HG02973 (cell line): ENCODE data around the gene HDAC4.

Experiments
- ATAC-seq: cut with Tn5 transposase; IDR thresholded peaks from one replicate; pipeline ENCODE4 v1.9.1; 2021; ENCODE audit warnings: moderate library complexity; ENCODE audit not compliant: unreplicated experiment

Gene HDAC4

DNA sequence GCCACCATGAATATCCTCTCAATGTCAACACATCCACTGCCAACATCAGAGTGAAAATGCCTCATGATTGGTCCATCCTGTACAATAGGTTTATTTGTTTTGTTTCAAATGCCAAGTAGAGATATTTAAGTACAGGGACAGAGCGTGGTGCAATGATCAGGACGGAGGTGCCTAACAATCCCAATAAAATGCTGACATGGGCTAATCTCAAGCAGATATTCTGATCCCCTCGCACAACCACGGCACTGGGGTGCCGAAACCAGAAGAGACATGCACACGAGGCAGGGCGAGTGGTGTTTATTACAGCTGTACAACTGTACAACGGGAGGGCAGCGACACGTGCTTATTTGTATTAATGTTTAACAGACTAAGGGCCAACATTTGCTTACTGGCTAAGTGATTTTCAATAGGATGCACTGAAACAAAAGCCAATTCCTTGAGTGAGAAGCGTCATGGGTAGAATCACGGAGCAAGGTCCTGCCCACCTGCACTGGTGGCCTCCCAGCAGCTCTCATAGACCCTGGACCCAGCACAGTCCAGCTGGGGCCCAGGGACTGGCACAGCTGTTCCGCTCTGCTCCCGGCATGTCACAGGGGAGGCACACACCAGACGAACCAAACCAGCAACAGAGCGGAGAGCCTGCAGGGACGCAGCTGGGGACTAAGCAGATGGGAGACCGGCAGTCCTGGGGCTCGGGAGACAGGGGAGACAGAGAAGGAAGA, 101.4 kb downstream of the HDAC4 start:
- ATAC-seq: no peak

DNA sequence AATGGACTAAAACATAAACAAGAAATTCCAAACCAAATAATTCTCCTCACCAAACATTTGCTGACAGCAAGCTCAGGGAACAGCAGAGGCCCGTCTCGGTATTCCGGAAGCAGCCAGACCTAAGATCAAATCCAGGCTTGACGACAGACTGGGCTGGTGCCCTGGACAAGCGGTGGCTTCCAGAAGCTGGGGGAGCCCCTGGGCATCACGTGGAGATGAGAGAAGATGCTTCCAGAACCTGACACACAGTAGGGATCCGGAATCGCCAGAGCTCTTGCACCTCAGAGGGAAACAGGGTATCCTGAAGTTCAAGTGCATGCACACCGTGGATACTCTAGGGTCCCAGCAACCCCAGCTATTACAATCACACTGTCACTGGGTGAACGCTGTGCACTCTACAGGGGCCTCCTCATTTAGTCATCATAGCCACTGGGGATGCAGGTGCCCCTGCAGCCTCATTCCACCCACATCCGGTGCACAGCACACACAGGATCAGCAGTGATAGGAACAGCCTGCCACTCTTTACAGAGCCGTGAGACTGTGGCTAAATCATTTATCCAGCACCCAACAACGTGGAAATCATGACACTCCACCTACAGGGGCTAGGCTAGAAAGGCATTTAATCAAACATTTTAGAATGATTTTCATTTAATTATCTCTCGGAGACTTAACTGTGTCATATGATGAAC, 102.6 kb downstream of the HDAC4 start:
- no peak for ATAC-seq

DNA sequence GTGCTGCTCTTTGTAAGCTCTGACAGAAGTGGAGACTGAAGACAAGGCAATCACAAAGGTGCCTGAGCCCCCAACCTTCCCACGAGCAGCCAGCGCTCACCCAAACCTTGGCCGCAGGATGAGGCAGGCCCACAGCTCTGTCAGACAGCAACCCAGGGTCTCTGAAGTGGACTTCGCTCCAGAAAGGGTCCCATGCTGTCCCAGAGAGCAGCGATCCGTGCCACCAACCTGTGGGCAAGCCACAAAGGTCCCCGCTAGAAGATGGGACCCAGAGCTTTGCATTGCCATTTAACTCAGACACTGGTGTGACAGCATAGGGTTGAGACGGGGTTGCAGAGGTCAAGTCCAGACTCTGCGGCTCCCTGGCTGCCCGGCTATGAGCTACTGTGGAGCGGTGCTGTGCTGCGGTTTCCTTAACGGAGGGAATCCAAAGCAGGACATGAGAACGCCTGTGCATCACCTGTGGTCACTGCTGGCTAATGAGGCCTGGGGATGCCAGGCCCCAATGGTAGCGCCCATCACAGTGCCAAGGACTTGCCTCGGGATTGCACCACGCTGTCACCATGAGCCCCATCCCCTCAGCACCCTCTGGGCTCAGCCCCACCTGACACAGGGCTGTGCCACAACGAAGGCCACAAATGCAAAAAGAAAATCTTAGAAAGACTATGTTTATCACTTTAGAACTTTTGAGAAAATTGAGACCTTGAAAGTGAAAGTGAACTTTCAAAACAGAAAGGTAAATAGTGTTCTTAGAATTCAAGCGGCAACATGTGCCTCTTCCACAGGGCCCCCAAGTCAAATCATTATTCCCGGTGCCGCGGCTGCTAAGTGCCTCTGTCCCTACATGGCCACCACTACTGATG, 103.4 kb downstream of the HDAC4 start:
- no peak for ATAC-seq

DNA sequence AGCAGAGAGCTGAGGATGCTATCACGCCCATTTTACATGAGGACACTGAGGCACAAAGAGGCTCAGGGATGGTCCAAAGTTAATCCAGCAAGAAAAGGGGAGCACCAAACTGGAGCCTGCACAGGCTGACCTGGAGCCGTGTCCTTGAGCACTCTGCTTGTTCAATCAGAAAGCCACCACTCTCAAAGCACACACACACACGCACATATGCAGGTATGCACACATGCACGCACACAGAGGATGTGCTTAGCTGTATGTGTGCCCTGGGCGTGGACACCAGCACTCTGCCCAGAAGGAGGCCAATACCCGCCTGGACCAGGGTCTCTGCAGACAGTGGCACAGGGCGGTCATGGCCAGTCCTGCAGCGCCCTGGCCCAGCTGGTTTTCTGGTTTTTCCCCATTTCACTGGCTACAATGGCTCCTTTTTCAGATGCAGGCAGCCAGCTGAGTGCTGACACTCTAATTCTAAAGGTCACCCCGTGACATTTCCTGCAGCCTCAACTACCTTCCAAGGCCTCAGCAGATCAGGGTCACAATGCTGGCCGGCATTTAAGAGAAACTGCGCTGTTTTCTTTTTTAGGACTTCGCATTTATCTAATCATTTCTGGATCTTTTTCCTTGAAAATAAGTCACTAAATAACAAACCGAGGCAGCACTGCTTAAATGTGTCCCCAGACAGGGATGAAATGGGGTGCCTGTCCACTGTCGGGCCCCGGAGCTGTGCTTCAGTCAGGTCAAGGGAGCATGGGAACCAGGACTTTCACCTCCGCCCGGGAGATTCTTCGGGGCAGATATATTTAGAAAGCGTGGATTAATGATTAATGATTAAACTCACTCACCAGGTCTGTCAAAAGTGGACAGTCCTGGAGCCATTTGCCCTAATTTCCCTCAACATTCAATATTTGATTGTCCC, 104.5 kb downstream of the HDAC4 start:
- ATAC-seq: no peak

DNA sequence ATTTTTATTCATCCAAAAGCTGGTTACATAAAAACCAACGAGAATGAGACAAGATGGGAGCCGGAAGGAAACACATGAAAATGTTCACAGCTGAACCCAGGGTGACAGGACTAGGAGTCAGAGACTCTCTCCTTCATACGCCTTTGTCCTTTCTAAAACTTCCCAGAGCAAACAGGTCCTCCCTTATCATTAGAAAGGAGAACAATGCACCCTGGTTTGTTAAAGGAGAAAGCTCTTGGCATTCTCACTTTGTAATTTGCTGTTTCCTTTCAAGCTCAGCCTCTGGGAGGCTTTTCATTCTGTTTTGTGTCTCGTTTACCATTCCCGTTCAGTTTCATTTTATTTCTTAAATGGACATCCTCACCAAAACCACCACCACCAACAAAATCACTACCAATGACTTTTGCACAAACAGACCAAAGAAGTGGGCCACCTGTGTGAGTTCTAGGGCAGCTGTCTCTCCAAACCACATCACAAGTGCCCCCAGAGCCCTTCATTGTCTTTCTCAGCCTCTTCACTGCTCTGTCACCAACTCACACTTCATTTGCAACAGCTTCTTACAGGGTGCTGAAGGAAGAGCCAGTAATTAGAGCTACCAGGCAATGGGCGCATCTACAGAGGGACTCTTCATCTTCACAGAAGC, 105.3 kb downstream of the HDAC4 start:
- ATAC-seq: no peak

DNA sequence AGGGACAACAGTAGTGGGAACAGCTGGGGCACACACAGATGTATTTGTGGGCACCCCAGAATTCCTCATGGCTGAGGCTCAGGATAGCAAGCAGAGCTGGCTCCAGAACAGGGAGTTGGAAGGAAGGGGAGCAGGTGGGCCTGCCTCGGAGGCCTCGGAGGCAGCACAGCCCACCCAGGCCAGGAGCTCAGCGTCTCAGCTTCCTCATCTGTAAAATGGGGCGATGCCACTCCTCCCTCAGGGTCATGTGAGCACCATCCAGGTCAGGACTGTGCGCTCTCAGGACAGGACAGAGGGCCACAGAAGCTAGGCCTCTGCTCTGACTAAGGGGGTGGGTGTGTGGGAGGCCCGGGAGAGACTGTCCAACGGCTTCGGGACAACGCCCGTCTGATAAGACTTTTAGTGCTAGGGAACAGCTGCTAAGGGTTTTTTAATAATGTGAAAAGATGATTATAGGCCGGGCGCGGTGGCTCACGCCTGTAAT, 106.2 kb downstream of the HDAC4 start:
- ATAC-seq: no peak

DNA sequence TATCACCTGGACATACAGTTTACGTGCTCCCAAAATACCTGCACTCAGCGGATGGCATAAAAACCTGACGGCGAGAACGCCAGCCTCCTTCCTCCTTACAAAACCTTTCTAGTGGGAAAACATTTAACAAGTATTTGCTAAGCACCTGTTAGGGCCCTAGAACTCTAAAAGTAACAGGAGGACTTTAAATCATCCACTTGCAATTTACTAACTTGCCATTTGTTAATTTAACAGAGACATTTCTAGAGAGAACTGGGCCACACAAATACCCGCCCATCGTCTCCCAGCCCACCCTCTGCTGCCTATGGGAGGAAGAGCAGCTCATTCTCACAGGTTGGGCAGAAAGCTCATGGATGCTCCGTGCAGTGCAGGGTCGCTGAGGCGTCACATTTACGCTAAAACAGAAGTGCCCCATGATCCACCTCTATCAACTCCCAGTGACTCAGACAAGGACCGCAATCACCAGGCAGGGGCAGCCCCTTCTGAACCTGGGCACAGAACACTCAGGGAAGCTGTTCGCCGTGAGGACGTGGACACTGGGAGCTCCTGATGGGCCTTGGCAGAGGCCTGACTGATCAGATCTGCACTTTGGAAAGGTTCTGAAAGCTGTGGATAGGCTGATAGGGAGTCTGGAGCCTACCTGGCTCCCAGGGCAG, 106.9 kb downstream of the HDAC4 start:
- peak; percentile 68 for ATAC-seq

DNA sequence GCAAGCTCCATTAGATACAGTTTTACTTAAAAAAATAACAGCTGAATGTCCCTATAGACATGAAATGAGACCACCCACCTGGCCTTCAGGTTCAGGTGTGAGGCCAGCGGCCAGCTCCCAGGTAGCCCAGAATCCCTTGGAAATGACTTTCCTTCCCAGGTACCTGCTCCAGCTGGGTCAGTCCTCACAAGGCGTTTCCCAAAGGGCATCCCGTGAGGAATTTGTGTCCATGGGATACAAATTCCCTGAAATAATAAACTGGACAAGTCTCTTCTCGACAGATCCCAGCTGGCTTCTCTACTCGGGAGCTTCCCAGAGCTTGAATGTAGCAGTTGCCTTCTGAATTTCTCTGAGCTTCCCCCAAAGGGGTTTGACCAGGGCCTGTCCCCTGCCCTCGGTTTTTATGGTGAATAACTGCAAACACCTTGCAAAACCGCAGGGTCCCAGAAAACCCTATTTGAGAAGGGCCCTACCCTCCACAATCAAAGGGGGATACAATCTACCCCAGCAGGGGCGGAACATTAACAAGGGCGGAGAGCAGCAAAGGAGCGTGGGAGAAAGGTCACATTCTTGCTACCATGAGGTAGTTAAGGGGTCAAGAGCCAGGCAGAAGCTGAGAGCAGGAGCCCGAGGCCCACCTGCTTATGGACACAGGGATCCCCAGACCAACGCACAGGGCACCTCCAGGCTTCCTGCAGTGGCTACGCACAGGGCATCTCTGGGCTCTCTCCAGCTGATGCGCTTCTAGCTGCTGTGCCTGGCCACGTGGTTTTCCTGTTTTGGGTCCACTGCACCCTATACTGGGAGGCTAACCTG, 107.7 kb downstream of the HDAC4 start:
- ATAC-seq: no peak

DNA sequence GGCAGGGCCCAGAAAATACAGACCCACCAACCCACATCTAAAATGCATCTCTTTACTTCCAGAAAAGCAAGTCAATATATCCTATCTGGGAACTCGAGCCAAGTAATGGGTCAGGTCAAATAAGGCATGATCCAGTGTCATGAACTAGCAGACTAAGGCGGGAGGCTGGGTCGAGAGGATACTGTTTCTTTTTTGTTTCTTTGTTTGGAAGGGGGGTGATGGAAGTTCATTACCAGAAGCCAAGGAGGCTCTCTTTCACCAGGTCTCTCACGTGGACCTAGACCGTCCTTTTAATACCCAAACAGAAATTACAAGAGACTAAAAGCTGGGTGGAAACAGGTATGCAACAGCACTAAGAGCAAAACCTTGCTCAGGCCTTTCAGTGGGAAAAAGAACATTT, 108.3 kb downstream of the HDAC4 start:
- no peak for ATAC-seq

DNA sequence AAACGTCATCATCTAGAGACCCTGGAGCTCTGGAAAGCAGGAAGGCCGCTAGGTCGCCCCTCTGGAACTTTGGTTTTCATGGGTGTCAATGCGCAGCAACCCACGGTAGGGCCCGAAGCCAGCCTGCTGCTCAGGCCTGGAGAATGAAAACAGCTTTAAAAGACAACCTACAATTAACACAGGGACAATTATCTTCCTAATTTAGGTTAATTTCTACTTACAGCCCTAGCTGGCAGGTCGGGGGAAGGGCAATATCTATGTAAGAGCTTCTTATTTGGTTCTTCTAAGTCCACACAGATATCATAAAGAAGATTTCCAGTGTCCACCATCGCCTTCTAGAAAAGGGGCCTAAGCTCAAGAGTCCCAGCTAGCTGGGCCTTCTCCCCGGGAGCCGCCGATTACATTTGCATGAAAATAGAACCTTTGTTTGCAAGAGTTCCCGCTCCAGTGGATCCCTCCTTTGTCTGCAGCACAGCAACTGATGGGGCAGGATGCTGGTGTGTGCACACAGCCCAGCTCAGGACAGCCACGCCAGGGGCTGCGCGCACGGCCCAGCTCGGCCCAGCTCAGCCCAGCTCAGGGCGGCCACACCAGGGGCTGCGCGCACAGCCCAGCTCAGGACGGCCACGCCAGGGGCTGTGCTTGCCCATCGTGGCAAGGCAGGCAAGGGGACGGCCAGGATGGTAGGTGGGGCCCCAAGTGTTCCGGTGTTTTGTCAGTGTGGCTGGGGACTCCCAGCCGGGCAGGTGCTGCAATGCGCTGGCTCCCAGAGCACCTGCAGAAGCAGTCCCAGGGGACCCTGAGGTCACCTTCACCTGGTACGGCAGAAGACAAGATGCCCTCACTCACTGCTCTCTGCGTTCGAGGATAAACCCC, 109.1 kb downstream of the HDAC4 start:
- no peak for ATAC-seq

DNA sequence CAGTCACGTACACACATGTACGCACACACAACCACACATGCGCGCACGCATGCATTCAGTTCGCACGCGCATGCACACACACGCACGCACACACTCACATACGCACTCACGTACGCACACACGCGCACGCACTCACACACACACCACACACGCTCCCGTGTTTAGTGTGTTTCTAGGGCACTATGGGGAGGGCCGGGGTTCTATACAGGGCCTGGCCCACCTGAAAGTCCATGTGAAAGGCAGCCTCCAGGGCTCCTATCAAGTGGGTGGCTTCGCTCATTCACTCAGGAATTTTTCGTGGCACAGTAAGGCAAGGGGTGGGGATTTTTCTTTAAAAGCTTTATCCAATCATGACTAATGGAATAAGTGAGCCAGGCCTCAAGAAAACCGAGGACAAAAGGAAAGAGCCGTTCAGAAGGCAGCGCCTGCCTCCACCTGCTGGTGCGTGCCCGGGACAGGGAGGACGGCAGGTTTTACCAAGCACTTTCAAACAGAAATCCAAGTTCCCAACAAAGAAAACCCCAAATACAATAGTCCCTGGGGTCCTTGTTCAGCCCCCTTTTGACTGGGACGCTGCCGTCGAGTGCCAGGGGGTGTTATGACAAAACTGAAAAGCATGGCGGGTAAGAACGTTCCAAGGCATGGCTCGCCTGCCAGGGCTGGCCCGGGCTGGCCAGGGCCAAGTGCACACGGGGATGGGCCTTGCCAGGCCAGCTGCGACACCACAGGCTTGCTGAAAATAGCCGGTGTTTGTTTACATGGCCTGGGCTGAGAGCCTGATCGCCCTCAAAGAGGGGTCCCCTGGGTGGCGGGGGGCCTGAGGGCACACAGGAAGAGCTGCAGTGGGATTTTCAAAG, 110.0 kb downstream of the HDAC4 start:
- ATAC-seq: no peak

DNA sequence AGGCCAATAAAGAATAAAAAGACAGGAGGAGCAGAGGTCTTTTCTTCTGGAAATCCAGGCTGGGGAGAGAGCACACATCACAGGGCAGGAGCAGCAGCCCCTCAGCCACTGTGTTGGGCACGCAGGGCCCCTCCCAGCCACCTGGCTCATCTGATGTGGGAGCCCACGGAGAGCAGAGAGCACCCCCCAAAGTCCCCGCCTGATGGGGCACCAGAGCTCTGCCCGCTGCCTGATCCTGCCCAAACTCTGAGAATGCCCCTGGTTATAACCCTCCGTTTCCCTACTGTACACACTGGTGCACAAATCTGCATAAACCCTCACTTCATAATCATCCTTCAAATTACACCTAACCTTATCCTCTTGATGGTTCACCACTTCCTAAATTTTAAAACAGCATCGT, 111.3 kb downstream of the HDAC4 start:
- peak; percentile 4 for ATAC-seq

DNA sequence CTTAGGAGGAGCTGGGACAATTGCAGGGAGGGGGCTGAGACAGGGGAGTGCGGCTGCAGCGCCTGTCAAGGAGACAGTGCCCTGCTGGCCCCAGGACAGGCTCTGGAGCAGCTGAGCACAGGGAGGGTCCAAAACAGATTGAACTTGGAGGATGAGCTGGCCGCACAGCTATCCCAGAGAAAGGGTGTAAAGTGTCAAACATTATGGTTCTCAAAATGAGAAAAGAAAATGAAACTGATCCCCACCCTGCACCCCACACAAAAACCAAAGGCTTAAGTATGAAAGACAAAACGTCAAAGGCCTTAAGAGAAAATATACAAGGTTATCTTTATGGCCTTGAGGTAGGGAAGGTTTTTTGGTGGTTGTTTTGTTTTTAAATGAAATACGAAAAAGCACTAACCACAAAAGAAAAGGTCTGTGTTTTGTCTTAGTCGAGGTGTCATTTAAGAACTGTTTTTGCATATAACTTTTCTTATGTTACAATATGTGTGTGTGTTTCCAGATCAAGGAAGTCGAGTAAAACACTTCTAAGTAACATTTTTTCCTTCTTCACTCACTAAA, 111.8 kb downstream of the HDAC4 start:
- ATAC-seq: peak; percentile 64

DNA sequence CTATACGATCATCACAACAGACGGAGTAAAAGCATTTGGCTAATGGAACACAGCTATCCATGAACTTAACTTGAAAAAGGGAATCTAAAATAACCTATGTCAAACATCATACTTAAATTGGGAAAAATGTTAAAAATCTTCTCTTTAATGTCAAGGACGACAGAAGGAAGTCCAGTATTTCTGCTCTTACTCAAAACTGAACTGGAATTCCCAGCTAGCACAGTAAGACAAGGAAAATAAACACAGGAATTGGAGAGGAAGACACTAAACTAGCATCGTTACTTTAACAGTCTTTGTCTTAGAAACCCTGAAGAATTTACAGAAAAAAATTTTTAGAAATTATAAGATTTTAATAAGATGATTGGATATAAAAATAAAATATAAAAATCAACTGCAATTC, 112.6 kb downstream of the HDAC4 start:
- ATAC-seq: no peak

DNA sequence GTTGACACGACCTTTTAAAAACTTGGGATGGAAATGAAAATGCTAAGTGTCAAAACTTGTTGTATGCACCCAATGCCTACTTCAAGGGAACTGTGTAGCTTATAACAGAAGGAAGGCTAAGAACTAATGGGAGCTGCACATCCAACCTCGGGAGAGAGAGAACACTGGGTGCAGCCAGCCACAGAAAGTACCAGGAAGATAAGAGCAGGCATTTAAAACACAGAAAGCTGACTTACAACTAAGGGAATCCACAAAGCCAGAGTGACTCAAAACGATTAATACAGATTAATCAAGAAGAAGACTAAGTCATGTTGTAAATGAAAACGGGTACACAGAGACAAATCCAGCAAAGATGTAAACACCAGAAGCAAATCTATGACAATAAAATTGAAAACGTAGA, 113.4 kb downstream of the HDAC4 start:
- ATAC-seq: no peak

DNA sequence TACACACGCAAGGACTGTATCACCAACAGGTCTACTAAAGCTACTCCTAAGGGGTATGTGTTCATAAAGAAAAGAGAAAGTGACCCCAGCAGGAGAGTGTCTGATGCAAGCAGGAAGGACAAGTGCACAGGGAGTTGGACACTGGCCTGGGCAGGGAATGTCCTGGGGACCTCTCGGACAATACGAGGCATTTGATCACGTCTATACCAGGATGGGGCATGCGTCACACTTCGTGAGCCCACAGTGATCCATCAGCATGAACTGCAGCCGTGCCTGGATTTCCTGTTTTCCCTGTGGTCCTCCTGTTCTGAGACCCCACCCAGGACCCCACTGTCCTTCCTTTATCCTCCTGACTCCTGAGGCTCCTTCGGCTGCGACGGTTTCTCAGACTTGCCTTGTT, 113.9 kb downstream of the HDAC4 start:
- no peak for ATAC-seq

DNA sequence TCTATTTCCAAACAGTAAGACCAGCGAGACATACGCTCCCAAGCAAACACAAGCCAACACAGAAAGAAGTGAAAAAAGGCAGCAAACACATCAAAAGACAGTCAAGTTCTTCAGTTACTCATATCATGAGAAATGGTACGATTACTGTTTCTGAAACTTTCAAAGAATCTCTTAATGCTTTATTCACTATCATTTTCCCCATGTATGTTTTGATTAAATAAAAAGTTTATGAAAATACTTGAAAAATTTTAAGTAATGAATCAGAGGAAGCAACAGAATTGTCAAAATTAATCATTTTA, 114.9 kb downstream of the HDAC4 start:
- ATAC-seq: no peak
